GM19238 (cell line): Measurements from ENCODE around the gene HNRNPLL.
A peak's percentile ranks its signal among the peaks of the same experiment; 100 is the strongest.
"Not testable (repeated sequence)": the region's sequence is repeated elsewhere in the genome, so short reads cannot be mapped to it uniquely, and the experiment has no call there.

ENCODE experiments used
- DNase-seq: peaks from one replicate; pipeline ENCODE4 v3.0.0; 2011; ENCODE audit warnings: low spot score; ENCODE audit not compliant: insufficient read length

HNRNPLL gene

DNA sequence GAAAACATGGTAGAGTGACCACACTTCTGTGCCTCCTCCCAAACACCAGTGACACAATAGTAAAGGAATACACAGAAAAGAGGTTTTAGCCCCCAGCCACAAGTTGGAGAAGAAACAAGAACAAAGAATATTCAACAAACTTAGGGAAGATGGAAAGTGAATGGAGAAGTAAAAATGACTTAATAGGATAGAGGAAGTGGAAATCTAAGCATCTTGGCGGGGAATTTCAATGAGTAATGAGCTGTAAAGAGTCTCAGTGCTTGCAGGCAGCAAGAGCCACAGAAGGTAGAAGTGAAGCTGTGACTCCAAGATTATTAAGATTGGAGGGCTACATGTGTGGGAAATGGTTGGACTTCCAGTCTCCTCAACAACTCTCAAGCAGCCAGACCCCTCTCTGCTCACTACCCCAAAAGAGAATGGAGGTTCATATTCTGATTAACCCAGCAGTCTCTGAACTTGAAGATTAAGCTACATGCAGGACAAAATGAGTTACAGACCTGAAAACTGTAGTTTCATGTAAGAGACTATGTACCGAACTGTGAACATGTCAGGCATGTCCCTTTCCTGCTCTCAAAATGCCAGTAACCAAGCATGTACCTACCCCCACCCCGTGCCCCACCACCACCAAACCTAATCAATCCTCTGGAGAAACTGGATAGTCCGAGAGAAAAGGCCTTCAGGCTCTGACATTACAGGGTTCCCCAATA is 16.9 kb upstream of the HNRNPLL start:
- no peak for DNase-seq

GRCh38 chr2:38617301-38617700 is 14.6 kb upstream of the HNRNPLL start:
- DNase-seq, result no peak

DNA sequence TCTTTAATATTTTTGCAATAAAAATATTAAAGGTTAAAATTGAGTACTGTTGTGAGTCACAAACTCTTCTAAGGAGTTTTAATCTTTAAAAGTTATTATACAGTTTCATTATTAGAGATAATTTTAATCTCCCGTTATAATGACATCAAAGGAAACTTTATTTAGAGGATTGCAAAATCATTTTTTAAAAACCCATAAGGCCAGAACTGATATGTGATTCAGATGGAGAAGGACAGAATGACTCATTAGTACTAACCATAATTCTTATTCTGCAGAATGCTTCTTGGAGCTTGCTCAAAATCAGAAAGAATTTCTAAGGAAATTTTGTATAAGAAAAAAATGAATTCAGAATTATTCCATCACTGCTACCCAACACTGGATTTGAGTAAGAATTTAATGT is 12.5 kb upstream of the HNRNPLL start:
- no peak for DNase-seq

- no peak for DNase-seq
Observed at GRCh38 chr2:38613849-38614213, 11.1 kb upstream of the HNRNPLL start.

DNA sequence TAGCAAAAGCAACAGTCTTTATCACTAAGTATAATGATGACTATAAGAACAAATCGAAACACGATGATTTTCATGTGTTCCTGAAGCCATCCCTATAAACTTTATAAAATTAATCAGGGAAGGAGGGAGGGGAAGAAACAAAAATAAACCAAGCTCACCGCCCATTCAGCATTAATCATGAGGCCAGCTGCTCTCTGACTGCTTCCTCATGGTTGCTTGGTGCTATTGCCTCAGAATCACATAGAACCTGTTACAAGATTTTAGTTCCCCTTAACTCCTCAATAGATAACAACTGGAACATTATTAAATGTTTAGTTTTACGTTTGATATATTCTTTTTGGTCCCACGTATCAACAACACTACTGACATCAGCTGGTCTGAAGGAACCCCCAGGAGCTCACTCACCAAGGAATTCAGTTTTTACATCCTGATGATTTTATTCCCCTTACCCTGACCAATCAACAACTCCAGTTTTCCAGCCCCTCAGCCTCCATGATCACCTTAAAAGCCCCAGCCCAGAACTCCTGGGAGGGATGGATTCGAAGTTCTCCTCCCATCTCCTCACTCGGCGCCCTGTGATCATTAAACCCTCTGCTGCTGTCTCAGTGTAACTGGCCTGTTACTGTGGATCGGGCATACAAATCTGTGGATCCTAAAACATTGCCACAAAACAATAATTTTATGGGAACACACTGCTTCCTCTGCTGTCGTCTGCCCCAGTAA is 10.6 kb upstream of the HNRNPLL start:
- DNase-seq, result no peak

GRCh38 chr2:38610851-38611801 is 8.4 kb upstream of the HNRNPLL start:
- no peak for DNase-seq

DNA sequence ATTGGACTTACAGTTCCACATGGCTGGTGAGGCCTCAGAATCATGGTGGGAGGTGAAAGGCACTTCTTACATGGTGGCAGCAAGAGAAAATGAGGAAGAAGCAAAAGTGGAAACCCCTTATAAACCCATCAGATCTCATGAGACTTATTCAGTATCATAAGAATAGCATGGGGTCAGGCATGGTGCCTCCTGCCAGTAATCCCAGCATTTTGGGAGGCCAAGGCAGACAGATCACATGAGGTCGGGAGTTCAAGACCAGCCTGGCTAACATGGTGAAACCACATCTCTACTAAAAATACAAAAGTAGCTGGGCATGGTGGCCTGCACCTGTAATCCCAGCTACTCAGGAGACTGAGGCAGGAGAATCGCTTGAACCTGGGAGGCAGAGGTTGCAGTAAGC is 6.5 kb upstream of the HNRNPLL start:
- DNase-seq, result not testable (repeated sequence)

GRCh38 chr2:38608755-38609154 is 6.0 kb upstream of the HNRNPLL start:
- no peak for DNase-seq

GRCh38 chr2:38605298-38605830 is 2.6 kb upstream of the HNRNPLL start:
- no peak for DNase-seq

GRCh38 chr2:38603402-38604290 is 918 bp upstream of the HNRNPLL start:
- peak; percentile 42 for DNase-seq

DNA sequence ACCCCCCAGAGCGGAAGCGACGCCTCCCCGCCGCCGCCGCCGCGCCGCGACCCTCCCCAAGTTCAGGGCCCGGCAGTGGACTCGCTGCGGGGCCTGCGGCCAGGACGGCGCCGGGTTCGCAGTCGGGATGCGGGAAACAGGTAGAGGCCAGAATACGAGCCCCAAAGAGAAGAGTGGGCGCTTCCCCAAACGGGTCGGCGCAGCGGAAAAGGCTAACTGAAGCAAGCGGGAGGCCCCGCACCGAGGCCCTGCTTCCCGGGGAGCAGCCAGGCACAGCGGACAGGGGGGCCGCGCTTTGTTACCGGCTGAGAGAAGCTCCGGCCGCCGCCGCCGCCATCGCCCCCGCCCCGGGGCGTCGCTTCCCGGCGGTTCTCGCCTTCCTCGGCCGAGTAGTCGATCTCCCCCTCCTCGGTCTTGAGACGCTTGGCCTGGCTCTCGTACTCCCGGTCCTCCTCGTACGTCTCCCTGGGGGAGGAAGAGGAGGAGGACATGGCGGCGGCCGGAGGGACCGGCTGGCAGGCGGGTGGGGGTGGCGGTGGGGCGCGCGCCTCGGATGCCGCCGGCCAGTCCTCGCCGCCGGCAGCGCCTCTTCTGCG is 494 bp downstream of the HNRNPLL start:
- DNase-seq, result peak; percentile 16

DNA sequence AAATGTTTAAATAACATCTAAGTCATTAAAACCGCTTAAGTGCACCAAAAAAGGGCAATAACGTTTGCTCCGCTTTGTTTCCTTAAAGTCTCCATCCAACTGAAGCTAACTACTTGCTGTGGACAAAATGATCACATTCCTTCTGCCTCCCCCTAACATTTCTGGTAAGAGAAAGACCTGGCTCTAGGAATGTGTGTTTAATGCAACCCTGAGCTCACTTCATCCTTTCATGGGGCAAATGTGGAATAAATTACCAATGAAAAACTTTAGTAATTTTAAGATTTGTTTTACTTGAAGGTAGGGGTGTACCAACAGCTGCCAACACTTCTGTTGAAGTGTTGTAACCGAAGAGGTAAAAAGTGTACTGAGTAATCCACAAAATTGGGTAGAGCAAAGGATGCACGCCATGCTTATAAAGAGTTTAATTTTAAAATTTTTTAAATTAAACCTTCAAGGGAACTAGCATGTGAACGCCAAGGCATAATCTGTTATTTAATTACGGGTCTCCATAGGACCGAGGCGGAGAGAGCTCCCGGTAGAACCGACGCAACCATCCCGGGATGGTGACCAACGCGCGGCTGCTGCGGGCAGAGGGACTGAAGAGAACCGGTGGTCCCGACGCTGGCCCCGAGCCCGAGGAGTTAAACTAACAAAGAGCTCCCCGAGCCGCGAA is 1.1 kb downstream of the HNRNPLL start:
- no peak for DNase-seq

GRCh38 chr2:38600921-38601455 is 1.7 kb downstream of the HNRNPLL start:
- DNase-seq, result no peak

- no peak for DNase-seq
Observed at GRCh38 chr2:38600242-38600891, 2.4 kb downstream of the HNRNPLL start.

DNA sequence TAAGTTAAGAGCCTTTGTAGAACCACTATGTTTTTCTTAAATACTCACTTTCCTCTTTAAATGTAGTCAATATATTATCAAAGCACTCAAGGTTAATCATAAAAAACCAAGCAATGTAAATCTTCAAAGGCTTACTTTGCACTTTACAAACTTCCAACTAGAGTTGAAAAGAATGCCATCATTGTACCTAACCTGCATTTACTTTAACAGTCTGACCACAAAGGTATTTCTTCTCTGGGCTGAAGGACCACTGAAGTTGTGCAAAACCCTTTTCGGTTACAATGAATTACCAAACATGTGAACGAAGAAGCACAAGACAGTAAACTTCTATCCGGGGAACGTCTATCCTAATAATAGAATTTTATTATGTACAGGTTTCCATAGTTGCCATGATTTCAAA is 3.0 kb downstream of the HNRNPLL start:
- no peak for DNase-seq

DNA sequence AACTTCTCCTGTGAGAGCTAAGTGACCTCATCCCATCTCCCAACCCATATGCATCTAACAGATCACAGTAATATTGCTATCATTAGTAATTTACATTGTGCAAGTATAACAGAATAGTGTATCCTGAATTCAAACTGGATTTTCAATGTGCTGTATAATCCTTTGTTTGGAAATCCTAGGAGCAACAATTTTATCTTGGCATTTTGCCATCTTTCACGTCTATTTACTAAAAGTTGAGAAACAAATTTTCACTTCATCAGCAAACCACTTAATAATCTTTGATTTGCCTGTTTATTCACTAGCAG is 3.8 kb downstream of the HNRNPLL start:
- DNase-seq, result no peak

DNA sequence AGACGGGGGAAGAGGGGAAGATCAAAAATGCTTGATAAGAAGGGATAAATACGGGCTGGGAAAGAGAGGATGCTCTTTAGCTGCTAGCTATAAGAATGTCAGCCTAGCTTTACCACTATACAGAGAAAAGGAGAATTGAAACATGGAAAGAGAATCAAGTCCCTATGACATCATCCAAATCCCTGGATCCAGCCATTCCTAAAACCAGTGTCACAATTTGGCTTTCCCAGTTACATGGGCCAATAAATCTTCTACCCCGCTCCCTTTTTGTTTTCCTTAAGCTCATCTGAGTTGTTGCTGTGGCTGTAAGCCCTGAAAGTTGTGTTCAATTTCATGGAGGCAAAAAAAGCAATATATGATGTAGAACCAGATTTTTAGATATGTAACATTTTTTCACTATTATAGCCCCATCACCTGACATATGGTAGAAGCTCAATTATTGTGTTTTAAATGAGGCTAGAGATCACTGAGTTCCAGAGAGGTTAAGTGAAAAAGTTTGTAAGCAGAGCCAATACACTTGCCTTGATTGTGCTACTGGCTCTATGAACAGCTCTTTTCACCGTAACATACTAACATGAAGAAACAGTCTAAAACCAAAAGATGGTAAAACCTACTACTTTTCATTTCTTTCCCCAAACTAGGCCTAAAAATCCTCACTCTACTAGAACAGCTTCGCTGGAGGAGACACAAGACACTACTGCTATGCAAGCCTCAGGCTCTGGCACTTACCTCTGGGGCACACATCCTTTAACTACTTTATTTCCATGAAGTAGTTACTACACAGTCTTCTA is 4.3 kb downstream of the HNRNPLL start:
- DNase-seq, result no peak

DNA sequence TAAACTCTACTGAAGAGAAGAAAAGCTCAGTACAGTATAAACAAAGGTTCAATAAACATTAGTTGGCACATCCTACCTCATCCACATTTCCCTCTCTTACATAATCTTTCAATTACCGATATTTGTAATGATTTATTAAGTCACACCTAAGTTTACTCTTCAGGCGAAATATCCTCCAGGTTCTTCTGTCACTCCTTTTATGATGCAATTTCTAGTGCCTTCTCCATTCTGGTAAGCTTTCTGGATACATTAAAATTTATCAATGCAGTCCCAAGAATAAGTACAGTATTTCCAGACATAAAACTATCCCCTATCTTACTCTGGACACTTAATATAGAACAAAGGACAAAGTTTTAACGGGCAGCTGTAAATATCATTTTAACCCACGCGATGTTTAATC is 5.6 kb downstream of the HNRNPLL start:
- no peak for DNase-seq
